ENCODE measurements around the gene TEC.
"Not testable (repeated sequence)": the region's sequence is repeated elsewhere in the genome, so short reads cannot be mapped to it uniquely, and the experiment has no call there.

TEC gene

DNA sequence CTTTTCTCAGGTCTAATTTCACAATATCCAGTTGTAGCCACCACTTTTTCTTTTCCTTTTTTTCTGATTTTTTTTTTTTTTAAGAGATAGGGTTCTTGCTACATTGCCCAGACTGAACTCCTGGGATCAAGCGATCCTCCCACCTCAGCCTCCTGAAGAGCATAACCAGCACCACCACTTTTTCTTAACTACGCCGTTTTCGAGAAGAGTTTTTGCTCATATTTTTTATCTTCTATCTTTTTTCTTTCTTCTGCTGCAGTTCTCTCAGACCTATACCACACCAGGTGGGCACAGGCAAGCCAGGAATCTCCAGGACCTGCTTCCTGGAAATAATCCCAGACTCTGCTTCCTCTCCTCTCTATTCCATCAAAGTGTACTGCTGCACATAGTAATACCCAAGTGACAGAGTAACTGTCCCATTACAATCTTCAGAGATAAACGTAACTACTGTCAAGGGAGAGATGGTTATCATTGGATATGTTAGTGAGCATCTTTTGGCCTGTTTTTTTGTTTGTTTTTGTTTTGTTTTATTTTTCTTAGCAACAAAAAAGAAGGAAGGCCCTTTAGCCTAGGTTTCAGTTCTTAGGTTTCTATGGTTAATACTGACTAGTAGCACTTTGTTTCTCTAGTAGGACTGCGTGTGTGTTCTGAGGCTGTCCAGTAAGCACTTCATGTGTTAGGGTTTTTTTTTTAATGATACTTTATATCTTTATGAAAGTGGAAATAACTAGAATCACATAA lies 76.4 kb downstream of the TEC start:
- H3K27ac ChIP-seq (ENCODE audit: low read depth, low read length): no peak overlapping the region
- no peaks in the 10 kb centered on the region for H3K36me3 ChIP-seq (ENCODE audit: control insufficient read depth in 5 of 5, insufficient read depth in 5 of 5, low read length in 5 of 5)
- H3K9ac ChIP-seq (ENCODE audit: low read length in 5 of 5): no peak overlapping the region
- H3K4me3 ChIP-seq (ENCODE audit: low read depth in 1 of 5, low read length in 5 of 5): no peak overlapping the region
- peaks cover 0 to 7% (median 0%) of the 10 kb centered on the region in 5 donors for H3K4me1 ChIP-seq (ENCODE audit: control insufficient read depth in 5 of 5, insufficient read depth in 5 of 5, low read length in 5 of 5)
- no peaks in the 10 kb centered on the region for H3K9me3 ChIP-seq (ENCODE audit: control insufficient read depth in 5 of 5, low read length in 5 of 5)
- H3K27me3 ChIP-seq (ENCODE audit: control insufficient read depth in 5 of 5, insufficient read depth in 4 of 5, low read length in 5 of 5): no peaks in the 10 kb centered on the region

DNA sequence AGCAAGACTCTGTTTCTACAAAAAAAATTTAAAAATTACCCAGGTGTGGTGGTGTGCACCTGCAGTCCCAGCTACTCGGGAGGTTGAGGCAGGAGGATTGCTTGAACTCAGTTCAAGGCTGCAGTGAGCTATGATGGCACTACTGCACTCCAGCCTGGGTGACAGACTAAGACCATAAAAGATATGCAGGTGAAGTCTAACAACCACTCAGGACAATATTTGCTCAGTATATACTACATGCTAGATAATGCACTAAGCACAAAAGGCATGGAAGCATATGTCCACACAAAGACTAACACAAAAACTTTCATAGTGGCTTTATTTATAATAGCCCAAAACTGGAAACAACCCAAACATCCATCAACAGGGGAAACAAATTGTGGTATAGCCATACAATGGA lies 77.9 kb downstream of the TEC start:
- Histone ChIP-seq H3K36me3 (ENCODE audit: control insufficient read depth in 5 of 5, insufficient read depth in 5 of 5, low read length in 5 of 5) (no peaks in the 10 kb centered on the region), H3K27me3 (ENCODE audit: control insufficient read depth in 5 of 5, insufficient read depth in 4 of 5, low read length in 5 of 5) (no peaks in the 10 kb centered on the region), H3K4me1 (ENCODE audit: control insufficient read depth in 5 of 5, insufficient read depth in 5 of 5, low read length in 5 of 5) (peaks cover 0 to 7% (median 6%) of the 10 kb centered on the region in 5 donors), H3K9ac (ENCODE audit: low read length in 5 of 5) (no peak overlapping the region), H3K27ac (ENCODE audit: low read depth, low read length) (no peak overlapping the region), H3K4me3 (ENCODE audit: low read depth in 1 of 5, low read length in 5 of 5) (no peak overlapping the region), H3K9me3 (ENCODE audit: control insufficient read depth in 5 of 5, low read length in 5 of 5) (no peaks in the 10 kb centered on the region)

DNA sequence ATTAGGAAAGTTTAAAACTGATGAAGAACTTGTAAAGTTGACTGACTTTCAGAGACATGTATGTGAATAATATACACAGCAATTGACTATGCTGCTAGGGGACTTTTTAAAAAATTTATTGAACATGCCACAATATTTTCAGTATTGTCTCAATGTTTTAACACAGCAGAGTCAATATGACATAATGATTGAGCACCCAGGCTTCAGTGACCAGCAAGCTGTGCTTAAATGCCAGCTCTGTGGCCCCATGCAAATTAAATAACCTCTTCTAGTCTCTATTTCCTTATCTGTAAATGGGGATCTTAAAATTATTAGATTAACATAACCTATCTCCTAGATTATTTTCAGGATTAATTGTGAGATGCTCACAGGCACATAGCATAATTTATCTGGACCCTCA lies 78.8 kb downstream of the TEC start:
- Histone ChIP-seq H3K9ac (ENCODE audit: low read length in 5 of 5) (no peak overlapping the region), H3K27me3 (ENCODE audit: control insufficient read depth in 5 of 5, insufficient read depth in 4 of 5, low read length in 5 of 5) (no peaks in the 10 kb centered on the region), H3K27ac (ENCODE audit: low read depth, low read length) (no peak overlapping the region), H3K4me3 (ENCODE audit: low read depth in 1 of 5, low read length in 5 of 5) (no peak overlapping the region), H3K9me3 (ENCODE audit: control insufficient read depth in 5 of 5, low read length in 5 of 5) (no peaks in the 10 kb centered on the region), H3K4me1 (ENCODE audit: control insufficient read depth in 5 of 5, insufficient read depth in 5 of 5, low read length in 5 of 5) (peaks cover 0 to 7% (median 6%) of the 10 kb centered on the region in 5 donors), H3K36me3 (ENCODE audit: control insufficient read depth in 5 of 5, insufficient read depth in 5 of 5, low read length in 5 of 5) (no peaks in the 10 kb centered on the region)

DNA sequence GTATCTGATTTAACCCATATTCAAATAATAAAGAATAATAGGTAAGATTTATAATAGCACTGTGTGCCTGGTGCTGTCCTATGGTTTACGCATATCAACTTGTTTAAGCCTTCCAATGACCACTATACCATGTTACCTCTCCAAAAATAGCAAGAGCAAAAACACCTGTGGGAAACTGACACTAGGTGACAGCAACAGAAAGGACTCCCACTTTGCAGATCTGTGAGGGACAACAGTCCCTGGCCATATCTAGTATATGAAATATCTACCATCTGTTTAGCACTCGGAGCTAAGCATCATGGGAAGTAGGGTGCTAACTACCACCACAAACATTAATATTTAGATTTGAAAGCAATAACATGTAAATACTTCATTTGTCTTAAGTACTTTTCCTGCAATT lies 79.9 kb downstream of the TEC start:
- no peak overlapping the region for H3K27ac ChIP-seq (ENCODE audit: low read depth, low read length)
- H3K4me1 ChIP-seq (ENCODE audit: control insufficient read depth in 5 of 5, insufficient read depth in 5 of 5, low read length in 5 of 5): peaks cover 0 to 7% (median 5%) of the 10 kb centered on the region in 5 donors
- H3K4me3 ChIP-seq (ENCODE audit: low read depth in 1 of 5, low read length in 5 of 5): no peak overlapping the region
- no peaks in the 10 kb centered on the region for H3K9me3 ChIP-seq (ENCODE audit: control insufficient read depth in 5 of 5, low read length in 5 of 5)
- no peaks in the 10 kb centered on the region for H3K36me3 ChIP-seq (ENCODE audit: control insufficient read depth in 5 of 5, insufficient read depth in 5 of 5, low read length in 5 of 5)
- no peak overlapping the region for H3K9ac ChIP-seq (ENCODE audit: low read length in 5 of 5)
- no peaks in the 10 kb centered on the region for H3K27me3 ChIP-seq (ENCODE audit: control insufficient read depth in 5 of 5, insufficient read depth in 4 of 5, low read length in 5 of 5)

DNA sequence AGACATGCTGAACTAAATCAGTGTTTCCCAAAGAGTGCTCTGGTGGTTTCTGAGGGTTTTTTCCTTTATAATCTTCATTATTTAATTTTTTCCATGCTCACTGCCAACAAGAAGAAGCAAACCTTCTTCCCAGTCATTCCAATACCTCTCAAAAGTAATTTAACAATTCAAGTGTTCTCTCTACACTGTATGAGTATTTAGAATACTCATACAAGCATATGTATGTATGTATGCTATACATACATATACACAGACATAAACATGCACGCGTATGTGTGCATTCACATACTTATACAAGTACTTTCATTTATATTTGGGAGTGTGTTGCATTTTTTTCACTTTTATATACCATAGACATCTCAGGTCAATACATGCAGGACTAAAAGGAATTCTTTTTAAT lies 81.2 kb downstream of the TEC start:
- no peaks in the 10 kb centered on the region for H3K27me3 ChIP-seq (ENCODE audit: control insufficient read depth in 5 of 5, insufficient read depth in 4 of 5, low read length in 5 of 5)
- no peak overlapping the region for H3K27ac ChIP-seq (ENCODE audit: low read depth, low read length)
- no peak overlapping the region for H3K4me3 ChIP-seq (ENCODE audit: low read depth in 1 of 5, low read length in 5 of 5)
- H3K9me3 ChIP-seq (ENCODE audit: control insufficient read depth in 5 of 5, low read length in 5 of 5): no peaks in the 10 kb centered on the region
- peaks cover 0 to 7% (median 0%) of the 10 kb centered on the region in 5 donors for H3K4me1 ChIP-seq (ENCODE audit: control insufficient read depth in 5 of 5, insufficient read depth in 5 of 5, low read length in 5 of 5)
- no peak overlapping the region for H3K9ac ChIP-seq (ENCODE audit: low read length in 5 of 5)
- H3K36me3 ChIP-seq (ENCODE audit: control insufficient read depth in 5 of 5, insufficient read depth in 5 of 5, low read length in 5 of 5): no peaks in the 10 kb centered on the region

DNA sequence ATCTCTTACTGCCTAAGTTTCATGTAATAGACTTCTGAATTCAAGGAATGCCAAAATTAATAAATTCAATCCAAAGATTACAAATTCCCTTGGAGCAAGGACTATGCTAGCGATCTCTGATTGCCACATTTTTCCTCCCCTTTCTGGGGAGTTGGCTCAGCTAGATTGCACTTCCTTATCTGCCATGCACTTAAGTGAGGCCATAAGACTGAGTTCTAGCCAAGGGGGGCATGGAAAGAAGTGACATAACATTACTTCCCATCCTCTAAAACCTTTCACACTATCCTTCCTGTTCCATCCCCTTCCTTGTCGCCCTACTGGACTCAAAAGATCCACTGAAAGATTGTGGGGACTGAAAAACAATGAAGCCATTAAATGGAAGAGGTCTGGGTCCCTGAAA lies 81.8 kb downstream of the TEC start:
- Histone ChIP-seq H3K36me3 (ENCODE audit: control insufficient read depth in 5 of 5, insufficient read depth in 5 of 5, low read length in 5 of 5) (no peaks in the 10 kb centered on the region), H3K27me3 (ENCODE audit: control insufficient read depth in 5 of 5, insufficient read depth in 4 of 5, low read length in 5 of 5) (no peaks in the 10 kb centered on the region), H3K9me3 (ENCODE audit: control insufficient read depth in 5 of 5, low read length in 5 of 5) (no peaks in the 10 kb centered on the region), H3K27ac (ENCODE audit: low read depth, low read length) (no peak overlapping the region), H3K9ac (ENCODE audit: low read length in 5 of 5) (no peak overlapping the region), H3K4me3 (ENCODE audit: low read depth in 1 of 5, low read length in 5 of 5) (no peak overlapping the region), H3K4me1 (ENCODE audit: control insufficient read depth in 5 of 5, insufficient read depth in 5 of 5, low read length in 5 of 5) (peaks cover 0 to 7% (median 0%) of the 10 kb centered on the region in 5 donors)

DNA sequence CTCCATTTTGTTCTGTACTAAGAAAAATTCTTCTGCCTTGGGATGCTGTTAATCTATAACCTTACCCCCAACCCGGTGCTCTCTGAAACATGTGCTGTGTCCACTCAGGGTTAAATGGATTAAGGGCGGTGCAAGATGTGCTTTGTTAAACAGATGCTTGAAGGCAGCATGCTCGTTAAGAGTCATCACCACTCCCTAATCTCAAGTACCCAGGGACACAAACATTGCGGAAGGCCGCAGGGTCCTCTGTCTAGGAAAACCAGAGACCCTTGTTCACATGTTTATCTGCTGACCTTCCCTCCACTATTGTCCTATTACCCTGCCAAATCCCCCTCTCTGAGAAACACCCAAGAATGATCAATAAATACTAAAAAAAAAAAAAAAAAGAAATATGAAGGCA lies 82.6 kb downstream of the TEC start:
- not testable (repeated sequence) for H3K27ac ChIP-seq (ENCODE audit: low read depth, low read length); H3K9me3 ChIP-seq (ENCODE audit: control insufficient read depth in 5 of 5, low read length in 5 of 5); H3K9ac ChIP-seq (ENCODE audit: low read length in 5 of 5); H3K36me3 ChIP-seq (ENCODE audit: control insufficient read depth in 5 of 5, insufficient read depth in 5 of 5, low read length in 5 of 5); H3K27me3 ChIP-seq (ENCODE audit: control insufficient read depth in 5 of 5, insufficient read depth in 4 of 5, low read length in 5 of 5); H3K4me1 ChIP-seq (ENCODE audit: control insufficient read depth in 5 of 5, insufficient read depth in 5 of 5, low read length in 5 of 5); H3K4me3 ChIP-seq (ENCODE audit: low read depth in 1 of 5, low read length in 5 of 5)

DNA sequence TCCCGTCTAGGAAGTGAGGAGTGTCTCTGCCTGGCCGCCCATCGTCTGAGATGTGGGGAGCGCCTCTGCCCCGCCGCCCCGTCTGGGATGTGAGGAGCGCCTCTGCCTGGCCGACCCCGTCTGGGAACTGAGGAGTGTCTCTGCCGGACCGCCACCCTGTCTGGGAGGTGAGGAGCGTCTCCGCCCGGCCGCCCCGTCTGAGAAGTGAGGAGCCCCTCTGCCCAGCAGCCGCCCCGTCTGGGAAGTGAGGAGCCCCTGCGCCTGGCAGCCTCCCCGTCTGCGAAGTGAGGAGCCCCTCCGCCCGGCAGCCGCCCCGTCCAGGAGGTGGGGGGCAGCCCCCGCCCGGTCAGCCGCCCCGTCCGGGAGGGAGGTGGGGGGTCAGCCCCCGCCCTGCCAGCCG lies 83.2 kb downstream of the TEC start:
- not testable (repeated sequence) for H3K27me3 ChIP-seq (ENCODE audit: control insufficient read depth in 5 of 5, insufficient read depth in 4 of 5, low read length in 5 of 5); H3K27ac ChIP-seq (ENCODE audit: low read depth, low read length); H3K9ac ChIP-seq (ENCODE audit: low read length in 5 of 5); H3K9me3 ChIP-seq (ENCODE audit: control insufficient read depth in 5 of 5, low read length in 5 of 5); H3K4me1 ChIP-seq (ENCODE audit: control insufficient read depth in 5 of 5, insufficient read depth in 5 of 5, low read length in 5 of 5); H3K36me3 ChIP-seq (ENCODE audit: control insufficient read depth in 5 of 5, insufficient read depth in 5 of 5, low read length in 5 of 5); H3K4me3 ChIP-seq (ENCODE audit: low read depth in 1 of 5, low read length in 5 of 5)

DNA sequence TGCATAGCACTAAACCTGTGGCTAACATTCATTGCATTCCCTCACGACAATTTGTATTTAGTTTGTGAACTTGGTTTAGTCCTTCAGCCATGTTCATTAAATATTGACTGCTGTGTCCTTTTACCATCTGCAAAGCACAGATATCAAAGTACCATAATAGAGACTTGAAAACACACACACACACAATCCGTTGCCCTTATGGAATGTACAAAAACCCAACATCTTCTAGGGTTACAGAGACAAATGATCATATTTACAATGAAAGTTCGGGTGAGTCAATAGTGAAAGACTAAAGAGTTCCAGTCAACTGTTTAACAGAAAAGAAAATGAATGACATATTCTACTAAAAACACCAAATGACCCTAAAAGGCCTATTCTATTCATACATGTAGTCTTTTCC lies 84.8 kb downstream of the TEC start:
- Histone ChIP-seq H3K9me3 (ENCODE audit: control insufficient read depth in 5 of 5, low read length in 5 of 5) (no peaks in the 10 kb centered on the region), H3K4me1 (ENCODE audit: control insufficient read depth in 5 of 5, insufficient read depth in 5 of 5, low read length in 5 of 5) (peaks cover 0 to 7% (median 0%) of the 10 kb centered on the region in 5 donors), H3K4me3 (ENCODE audit: low read depth in 1 of 5, low read length in 5 of 5) (no peak overlapping the region), H3K27ac (ENCODE audit: low read depth, low read length) (no peak overlapping the region), H3K9ac (ENCODE audit: low read length in 5 of 5) (no peak overlapping the region), H3K27me3 (ENCODE audit: control insufficient read depth in 5 of 5, insufficient read depth in 4 of 5, low read length in 5 of 5) (no peaks in the 10 kb centered on the region), H3K36me3 (ENCODE audit: control insufficient read depth in 5 of 5, insufficient read depth in 5 of 5, low read length in 5 of 5) (no peaks in the 10 kb centered on the region)

DNA sequence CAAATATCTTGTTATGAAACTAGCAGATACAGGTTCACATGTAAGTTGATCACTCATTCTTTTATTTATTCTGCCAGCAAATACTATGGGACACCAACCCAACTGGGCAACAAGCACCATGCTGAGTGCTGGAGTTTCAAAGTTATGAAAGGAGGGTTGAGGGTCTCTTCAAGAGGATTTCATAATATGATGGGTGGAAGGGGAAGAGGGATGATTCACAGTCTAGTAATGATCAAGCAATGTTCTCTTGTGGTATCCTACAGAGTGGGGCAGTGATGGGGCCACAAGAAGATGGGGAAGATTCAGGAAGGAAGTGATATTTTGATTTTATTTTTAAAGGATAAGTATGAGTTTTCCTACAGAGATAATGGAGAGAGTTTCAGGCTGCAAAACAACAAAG lies 89.4 kb downstream of the TEC start:
- Histone ChIP-seq H3K27me3 (ENCODE audit: control insufficient read depth in 5 of 5, insufficient read depth in 4 of 5, low read length in 5 of 5) (no peaks in the 10 kb centered on the region), H3K9me3 (ENCODE audit: control insufficient read depth in 5 of 5, low read length in 5 of 5) (no peaks in the 10 kb centered on the region), H3K9ac (ENCODE audit: low read length in 5 of 5) (no peak overlapping the region), H3K4me1 (ENCODE audit: control insufficient read depth in 5 of 5, insufficient read depth in 5 of 5, low read length in 5 of 5) (no peaks in the 10 kb centered on the region), H3K36me3 (ENCODE audit: control insufficient read depth in 5 of 5, insufficient read depth in 5 of 5, low read length in 5 of 5) (no peaks in the 10 kb centered on the region), H3K27ac (ENCODE audit: low read depth, low read length) (no peak overlapping the region), H3K4me3 (ENCODE audit: low read depth in 1 of 5, low read length in 5 of 5) (no peak overlapping the region)

All from subcutaneous abdominal adipose tissue (tissue), 5 donors.